GM12878 (cell line): ENCODE data around the gene FITM1. TPM values are rescaled to one million over a fixed set of nuclear protein-coding genes. Genes with fewer than 3 reads are reported as not detected.

Experiments used
- ATAC-seq: fragments of 200-7000 bp; cut with Tn5 transposase; 3 replicates; pipeline ENCODE4 v1.9.1; 2020; ENCODE audit warnings: mild to moderate bottlenecking, moderate library complexity
- BruUV-seq: library from RNA; stranded (reverse); fragments of 400-500 nt; replicated peaks from 2 replicates; lab custom pipeline; 2021; lab: Mats Ljungman, UMichigan
- CTCF ChIA-PET: fragments of 300-600 bp; sonication (Branson Sonifier 250); formaldehyde crosslinking; extraction: SDS; loops from one replicate; lab custom pipeline; 2021; ENCODE audit warnings: inconsistent platforms; lab: Yijun Ruan, JAX
- POLR2A ChIA-PET: fragments of 350-600 bp; formaldehyde crosslinking; extraction: SDS; loops from one replicate; lab custom pipeline; 2021; ENCODE audit warnings: inconsistent platforms; lab: Charles Lee
- RAD21 ChIA-PET: fragments of 300-600 bp; sonication (Branson Sonifier 250); formaldehyde crosslinking; loops from one replicate; lab custom pipeline; 2023; ENCODE audit warnings: antibody characterized with exemption; ENCODE audit not compliant: unreplicated experiment; lab: Charles Lee
- SMC1A ChIA-PET: fragments of 300-600 bp; sonication (Branson Sonifier 250); formaldehyde crosslinking; loops from one replicate; lab custom pipeline; 2023; ENCODE audit not compliant: unreplicated experiment, uncharacterized antibody; lab: Charles Lee
- DNase-seq: peaks from one replicate; pipeline ENCODE4 v3.0.0-alpha.2; 2011; ENCODE audit warnings: low read depth, low spot score
- FAIRE-seq: peaks from 3 replicates; lab custom pipeline; 2011; peaks lifted over from hg19 to GRCh38; lab: Jason Lieb, UNC
- H2AFZ ChIP-seq: 2 replicates; pipeline ENCODE4 v1.6.0; 2011; ENCODE audit warnings: low read depth, low read length, control low read depth; ENCODE audit not compliant: control insufficient read depth
- H3K27ac ChIP-seq: 2 replicates; pipeline ENCODE4 v1.5.1; 2011; ENCODE audit warnings: control low read depth; ENCODE audit not compliant: control insufficient read depth, insufficient read depth
- H3K27me3 ChIP-seq, 2 experiments: replicated peaks in 1 of 2; 2 replicates each; pipeline versions ENCODE4 v1.6.0 to v1.6.1; 2011; ENCODE audit warnings: low read length in 1 of 2; ENCODE audit not compliant: control insufficient read depth in 2 of 2, insufficient read depth in 2 of 2
- H3K36me3 ChIP-seq, 2 experiments: 2 replicates each; pipeline ENCODE4 v1.5.1; 2011; ENCODE audit warnings: low read length in 1 of 2; ENCODE audit not compliant: control insufficient read depth in 2 of 2, insufficient read depth in 2 of 2
- H3K4me1 ChIP-seq: 2 replicates; pipeline ENCODE4 v1.6.1; 2011; ENCODE audit warnings: mild to moderate bottlenecking, low read length, moderate library complexity, mixed read lengths; ENCODE audit not compliant: control insufficient read depth, insufficient read depth
- H3K4me2 ChIP-seq: 2 replicates; pipeline ENCODE4 v1.6.0; 2011; ENCODE audit warnings: control low read depth; ENCODE audit not compliant: control insufficient read depth, insufficient read depth
- H3K4me3 ChIP-seq: fragments of 200-600 bp; sonication (generic); 2 replicates; pipeline ENCODE4 v1.5.1; 2016
- H3K79me2 ChIP-seq: 2 replicates; pipeline ENCODE4 v1.6.0; 2011; ENCODE audit warnings: low read length; ENCODE audit not compliant: control insufficient read depth, insufficient read depth
- H3K9ac ChIP-seq: 2 replicates; pipeline ENCODE4 v1.8.0; 2011; ENCODE audit warnings: low read length, control low read depth, mixed read lengths; ENCODE audit not compliant: control insufficient read depth, insufficient read depth
- H3K9me3 ChIP-seq: replicated peaks from 3 replicates; pipeline ENCODE4 v1.5.1; 2011; ENCODE audit warnings: mild to moderate bottlenecking, low read length; ENCODE audit not compliant: control insufficient read depth, insufficient read depth
- H4K20me1 ChIP-seq: 2 replicates; pipeline ENCODE4 v1.6.0; 2011; ENCODE audit not compliant: control insufficient read depth, insufficient read depth
- FOXK2 ChIP-seq: fragments of 450-650 bp; IDR thresholded peaks from 2 replicates; pipeline ENCODE4 v1.6.1; 2017; ENCODE audit warnings: mild to moderate bottlenecking, moderate library complexity
- JUNB ChIP-seq: IDR thresholded peaks from 2 replicates; pipeline ENCODE4 v1.6.1; 2016; ENCODE audit warnings: antibody characterized with exemption, mild to moderate bottlenecking
- STAT3 ChIP-seq: IDR thresholded peaks from 2 replicates; pipeline ENCODE4 v1.6.1; 2011; ENCODE audit warnings: low read depth, low read length, improper control_type of control experiment
- WGBS: methylation state at CpG from one replicate; pipeline ENCODE4 v1.1.6; 2016; ENCODE audit warnings: low lambda C conversion rate; ENCODE audit not compliant: insufficient replicate concordance, insufficient coverage; ENCODE audit errors: missing lambda C conversion rate; 5-methylcytosine and 5-hydroxymethylcytosine counted together
- in situ Hi-C: fragments of 300-500 bp; cut with MboI; formaldehyde crosslinking; loops from 9 replicates; pipeline ENCODE4 v1.14.3; 2018; ENCODE audit warnings: mixed read lengths
- intact Hi-C: fragments of 100-400 bp; cut with micrococcal nuclease; formaldehyde crosslinking; loops from one replicate; pipeline ENCODE4 v1.14.2; 2022; ENCODE audit not compliant: unreplicated experiment
- polyA plus RNA-seq, 11 experiments: library from polyadenylated mRNA; depleted of rRNA in 4 of 11; unstranded in 6 of 11; stranded (reverse) in 5 of 11; fragments of >200 nt; fragmentation: Nextera tagmentation in 4 of 11; fragmentation: Illumina TruSeq in 1 of 11; extraction: Ambion mirVana in 4 of 11; extraction: Trizol in 1 of 11; gene quantifications; 1 replicate in 1 of 11; 2 replicates in 10 of 11; pipeline versions ENCODE4 v1.2.1 to v1.2.3, GENCODE V29; 2011 to 2016; ENCODE audit warnings: inconsistent platforms in 2 of 11, missing spikeins in 2 of 11, low read depth in 1 of 11
- total RNA-seq, 4 experiments: library from RNA; depleted of rRNA in 3 of 4; stranded (reverse); fragments of >200 nt in 3 of 4; fragmentation: Illumina TruSeq in 1 of 4; extraction: Trizol in 1 of 4; gene quantifications; 2 replicates each; pipeline versions ENCODE4 v1.2.1 to v1.2.3, GENCODE V29; 2013 to 2021
- TF ChIP-seq, protein P1 (sequence below): IDR thresholded peaks from 2 replicates; pipeline ENCODE4 v1.6.1; 2011; ENCODE audit warnings: mild to moderate bottlenecking, low read depth, low read length, moderate library complexity; ENCODE audit not compliant: insufficient replicate concordance

The FITM1 gene
- total and polyA plus RNA-seq, 10 of the 15 experiments (the other 5 are each of a cell fraction or from before 2014, with no cell fraction given): 0.11 to 1.9 (median 0.45) TPM; not detected in 2

DNA sequence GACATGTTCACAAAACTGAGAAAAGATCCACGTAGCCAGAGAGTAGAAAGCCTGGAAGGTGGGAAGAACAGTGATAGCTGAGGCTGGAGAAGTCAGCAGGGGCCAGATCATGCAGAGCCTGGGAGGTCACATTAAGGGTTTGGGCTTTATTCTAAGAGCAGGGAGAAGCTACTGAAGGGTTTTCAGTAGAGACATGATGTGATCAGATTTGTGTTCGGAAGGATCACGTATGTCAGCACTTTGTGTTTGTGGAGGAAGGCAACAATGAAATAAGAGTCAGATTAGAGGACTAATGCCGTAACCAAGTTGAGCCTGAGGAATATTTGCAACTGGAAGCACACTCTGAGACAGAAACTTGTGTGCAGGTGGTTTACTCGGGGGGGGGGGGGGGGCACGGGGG lies 40.6 kb upstream of the FITM1 start:
- Histone ChIP-seq H3K4me3 (no peak overlapping the region), H3K9me3 (no peaks in the 10 kb centered on the region), H3K27me3 (no peaks in the 10 kb centered on the region), H2AFZ (no peak overlapping the region), H3K4me1 (0 out of 2 replicates have a peak, but pooled peaks cover 3% of the 10 kb centered on the region), H3K36me3 (no peaks in the 10 kb centered on the region), H3K4me2 (no peak overlapping the region), H3K9ac (no peak overlapping the region), H3K27ac (no peak overlapping the region), H4K20me1 (no peaks in the 10 kb centered on the region), H3K79me2 (peaks cover 10% of the 10 kb centered on the region)
- no peak for TF ChIP-seq STAT3
- TF ChIP-seq, protein P1, sequence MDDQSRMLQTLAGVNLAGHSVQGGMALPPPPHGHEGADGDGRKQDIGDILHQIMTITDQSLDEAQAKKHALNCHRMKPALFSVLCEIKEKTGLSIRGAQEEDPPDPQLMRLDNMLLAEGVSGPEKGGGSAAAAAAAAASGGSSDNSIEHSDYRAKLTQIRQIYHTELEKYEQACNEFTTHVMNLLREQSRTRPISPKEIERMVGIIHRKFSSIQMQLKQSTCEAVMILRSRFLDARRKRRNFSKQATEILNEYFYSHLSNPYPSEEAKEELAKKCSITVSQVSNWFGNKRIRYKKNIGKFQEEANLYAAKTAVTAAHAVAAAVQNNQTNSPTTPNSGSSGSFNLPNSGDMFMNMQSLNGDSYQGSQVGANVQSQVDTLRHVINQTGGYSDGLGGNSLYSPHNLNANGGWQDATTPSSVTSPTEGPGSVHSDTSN: no peak
- no peak for TF ChIP-seq JUNB
- TF ChIP-seq FOXK2: no peak
- in situ Hi-C loops (loop anchor here (5.0 kb wide), 3 partner anchors 33 to 113 kb away; no protein-coding TSS in a partner anchor), intact Hi-C loops (loop anchor here (1.0 to 5.0 kb wide), 3 partner anchors 32 to 207 kb away; partner anchors contain the start of genes DHRS1 and NOP9)
- RAD21 ChIA-PET: interaction anchor here (0.7 to 9.1 kb wide), 11 partner anchors 9 to 244 kb away, joined by 3 to 153 read pairs (median 4); partner anchors contain the start of genes IRF9, PSME2 and RNF31
- no peak for DNase-seq
- SMC1A ChIA-PET: interaction anchor here (0.8 to 9.2 kb wide), 19 partner anchors 9 to 152 kb away, joined by 3 to 195 read pairs (median 5); partner anchors contain the start of genes DCAF11, IRF9, NRL and TINF2
- no TSS peak for BruUV-seq
- no peak for FAIRE-seq
- 93% methylated on average over 4 of the region's 6 CpGs for WGBS
- CTCF ChIA-PET: interaction anchor here (0.6 to 11.2 kb wide), 23 partner anchors 9 to 162 kb away, joined by 3 to 294 read pairs (median 7); partner anchors contain the start of genes CARMIL3, DCAF11, IRF9 and NRL
- POLR2A ChIA-PET: interaction anchor here (1.0 to 6.6 kb wide), 5 partner anchors 15 to 71 kb away, joined by 3 to 79 read pairs (median 6); partner anchors contain the start of genes DCAF11, IRF9 and NRL
- ATAC-seq: no peak
